Ishikawa (cell line): ENCODE results near the gene PRDM16.

Source experiments
- CEBPB ChIP-seq: IDR thresholded peaks from 2 replicates; pipeline ENCODE4 v1.6.1; 2012
- CREB1 ChIP-seq: IDR thresholded peaks from 2 replicates; pipeline ENCODE4 v1.6.1; 2012; ENCODE audit warnings: low read depth
- EGR1 ChIP-seq: IDR thresholded peaks from 2 replicates; pipeline ENCODE4 v1.6.1; 2012
- EP300 ChIP-seq: IDR thresholded peaks from 2 replicates; pipeline ENCODE4 v1.6.1; 2012; ENCODE audit warnings: borderline replicate concordance
- FOXM1 ChIP-seq: IDR thresholded peaks from 2 replicates; pipeline ENCODE4 v1.6.1; 2012; ENCODE audit warnings: low read depth, borderline replicate concordance
- MAX ChIP-seq: IDR thresholded peaks from 2 replicates; pipeline ENCODE4 v1.6.1; 2012
- NFIC ChIP-seq: IDR thresholded peaks from 2 replicates; pipeline ENCODE4 v1.6.1; 2012
- RAD21 ChIP-seq: IDR thresholded peaks from 2 replicates; pipeline ENCODE4 v1.6.1; 2012; ENCODE audit warnings: low read depth
- REST ChIP-seq: IDR thresholded peaks from 2 replicates; pipeline ENCODE4 v1.6.1; 2012; ENCODE audit warnings: low read depth, mild to moderate bottlenecking
- TAF1 ChIP-seq: IDR thresholded peaks from 2 replicates; pipeline ENCODE4 v1.6.1; 2012; ENCODE audit warnings: low read depth, mild to moderate bottlenecking
- TCF12 ChIP-seq: IDR thresholded peaks from 2 replicates; pipeline ENCODE4 v1.6.1; 2012; ENCODE audit warnings: low read depth
- TEAD4 ChIP-seq: IDR thresholded peaks from 2 replicates; pipeline ENCODE4 v1.6.1; 2012
- USF1 ChIP-seq: IDR thresholded peaks from 2 replicates; pipeline ENCODE4 v1.6.1; 2012
- YY1 ChIP-seq: IDR thresholded peaks from 2 replicates; pipeline ENCODE4 v1.6.1; 2012; ENCODE audit warnings: low read depth
- ZBTB7A ChIP-seq: IDR thresholded peaks from 2 replicates; pipeline ENCODE4 v1.6.1; 2012; ENCODE audit warnings: low read depth

PRDM16 gene

GRCh38 chr1:3453891-3454810 lies 385.1 kb downstream of the PRDM16 start, which contains the start of gene ARHGEF16:
ARHGEF16 (plus strand) TSS chr1:3454665; CDS start chr1:3463085, 8,420 bp downstream.
- TF ChIP-seq EGR1: no peak
- 0 out of 2 replicates have a peak, but pooled peaks have one; percentile 24 for TF ChIP-seq NFIC
- TF ChIP-seq CEBPB: no peak
- no peak for TF ChIP-seq FOXM1
- TF ChIP-seq EP300: no peak
- peak; percentile 95 for TF ChIP-seq USF1
- TF ChIP-seq CREB1: no peak; the same call in 1 of the 2 replicates
- TF ChIP-seq TCF12: no peak; the same call in 1 of the 2 replicates
- TF ChIP-seq MAX: peak; percentile 94
- TF ChIP-seq RAD21: no peak
- TF ChIP-seq YY1: no peak
- 0 out of 2 replicates have a peak, but pooled peaks have one; percentile 10 for TF ChIP-seq ZBTB7A
- no peak for TF ChIP-seq TAF1
- TF ChIP-seq TEAD4: no peak

- TF ChIP-seq ZBTB7A (peak; percentile 35; the same call in 1 of the 2 replicates), YY1 (no peak)
Measured at GRCh38 chr1:3454811-3455618, 386.0 kb downstream of the PRDM16 start.

- TF ChIP-seq YY1: no peak
- no peak for TF ChIP-seq FOXM1
- TF ChIP-seq CEBPB: no peak
- no peak for TF ChIP-seq ZBTB7A
- no peak for TF ChIP-seq RAD21
- TF ChIP-seq TAF1: no peak
- no peak for TF ChIP-seq EGR1
- TF ChIP-seq USF1: no peak
- TF ChIP-seq TCF12: no peak
- TF ChIP-seq CREB1: no peak
- no peak for TF ChIP-seq TEAD4
Measured at GRCh38 chr1:3455670-3456448, 386.9 kb downstream of the PRDM16 start.

GRCh38 chr1:3456449-3456963 lies 387.5 kb downstream of the PRDM16 start:
- TF ChIP-seq EP300 (no peak), TAF1 (no peak), YY1 (no peak)

- TF ChIP-seq TAF1 (no peak), TEAD4 (no peak), NFIC (no peak), CEBPB (no peak), EGR1 (no peak), MAX (no peak), TCF12 (no peak), ZBTB7A (no peak), CREB1 (no peak), FOXM1 (no peak), RAD21 (no peak), EP300 (no peak), REST (no peak), YY1 (no peak), USF1 (no peak)
Measured at GRCh38 chr1:3456964-3457909, 388.2 kb downstream of the PRDM16 start.
